Keratinocyte (primary cell): ENCODE results near the gene RNF145. TPM values are rescaled to one million over a fixed set of nuclear protein-coding genes. Genes with fewer than 3 reads are reported as not detected.

Experiments used
- DNase-seq: peaks from one replicate; pipeline ENCODE4 v3.0.0-alpha.2; 2011; ENCODE audit warnings: low read depth, missing footprints, low spot score
- FAIRE-seq: peaks from 2 replicates; lab custom pipeline; 2011; peaks lifted over from hg19 to GRCh38; lab: Jason Lieb, UNC
- H2AFZ ChIP-seq: 2 replicates; pipeline ENCODE4 v1.6.0; 2012; ENCODE audit warnings: low read length, control low read depth, inconsistent platforms; ENCODE audit not compliant: control insufficient read depth
- H3K27ac ChIP-seq: 2 replicates; pipeline ENCODE4 v1.5.1; 2011; ENCODE audit warnings: low read length; ENCODE audit not compliant: control insufficient read depth, insufficient read depth
- H3K27me3 ChIP-seq: 3 replicates; pipeline ENCODE4 v1.6.0; 2011; ENCODE audit warnings: low read length; ENCODE audit not compliant: control insufficient read depth, insufficient read depth; ENCODE audit errors: extremely low read depth
- H3K36me3 ChIP-seq, 2 experiments: 2 replicates in 1 of 2; 3 replicates in 1 of 2; pipeline ENCODE4 v1.5.1; 2011; ENCODE audit warnings: low read length in 2 of 2, mild to moderate bottlenecking in 1 of 2; ENCODE audit not compliant: control insufficient read depth in 2 of 2, insufficient read depth in 2 of 2; ENCODE audit errors: extremely low read depth in 1 of 2
- H3K4me1 ChIP-seq: 3 replicates; pipeline ENCODE4 v1.5.1; 2011; ENCODE audit warnings: low read length; ENCODE audit not compliant: control insufficient read depth, insufficient read depth; ENCODE audit errors: extremely low read depth
- H3K4me2 ChIP-seq: 3 replicates; pipeline ENCODE4 v1.6.0; 2011; ENCODE audit warnings: low read depth, low read length; ENCODE audit not compliant: control insufficient read depth, insufficient read depth; ENCODE audit errors: extremely low read depth
- H3K4me3 ChIP-seq, 3 experiments: fragments of 200-600 bp in 1 of 3; sonication (generic) in 1 of 3; 2 replicates in 2 of 3; 3 replicates in 1 of 3; pipeline ENCODE4 v1.5.1; 2011 to 2016; ENCODE audit warnings: low read length in 3 of 3, mild to moderate bottlenecking in 3 of 3, control low read depth in 2 of 3, inconsistent platforms in 1 of 3, low read depth in 1 of 3, mixed read lengths in 1 of 3, mixed run types in 1 of 3, moderate library complexity in 1 of 3; ENCODE audit not compliant: control insufficient read depth in 2 of 3, insufficient read depth in 2 of 3; ENCODE audit errors: extremely low read depth in 1 of 3
- H3K79me2 ChIP-seq: 2 replicates; pipeline ENCODE4 v1.6.0; 2012; ENCODE audit warnings: low read length; ENCODE audit not compliant: control insufficient read depth, insufficient read depth
- H3K9ac ChIP-seq: 3 replicates; pipeline ENCODE4 v1.6.0; 2011; ENCODE audit warnings: low read length; ENCODE audit not compliant: control insufficient read depth, insufficient read depth; ENCODE audit errors: extremely low read depth
- H3K9me1 ChIP-seq: 3 replicates; pipeline ENCODE4 v1.6.0; 2011; ENCODE audit warnings: low read length; ENCODE audit not compliant: control insufficient read depth, insufficient read depth; ENCODE audit errors: extremely low read depth
- H3K9me3 ChIP-seq: 2 replicates; pipeline ENCODE4 v1.5.1; 2012; ENCODE audit warnings: low read depth, low read length; ENCODE audit not compliant: control insufficient read depth
- H4K20me1 ChIP-seq: 3 replicates; pipeline ENCODE4 v1.6.0; 2011; ENCODE audit warnings: low read length; ENCODE audit not compliant: control insufficient read depth, insufficient read depth; ENCODE audit errors: extremely low read depth
- EZH2 ChIP-seq: IDR thresholded peaks from one replicate; pipeline ENCODE4 v1.6.1; 2012; ENCODE audit warnings: inconsistent platforms, mild to moderate bottlenecking, low read length, moderate library complexity
- dilution Hi-C: fragments of 300-500 bp; cut with MboI; formaldehyde crosslinking; loops from one replicate; pipeline ENCODE4 v1.7.0; 2020; ENCODE audit warnings: low sequenced_read_pairs; ENCODE audit not compliant: extremely low pct_ligation_motif_present
- polyA plus RNA-seq, 5 experiments: library from polyadenylated mRNA; depleted of rRNA in 3 of 5; stranded (reverse) in 3 of 5; stranded (forward) in 1 of 5; unstranded in 1 of 5; fragments of >200 nt; gene quantifications; 1 replicate in 1 of 5; 2 replicates in 3 of 5; 3 replicates in 1 of 5; pipeline versions ENCODE4 v1.2.1 to v1.2.3, GENCODE V29; 2011 to 2012; ENCODE audit warnings: missing spikeins in 2 of 5, low read depth in 1 of 5, low replicate concordance in 1 of 5
- TF ChIP-seq, protein P1 (sequence below), 3 experiments: IDR thresholded peaks in 1 of 3; conservative IDR thresholded peaks in 1 of 3; optimal IDR thresholded peaks in 1 of 3; 2 replicates in 2 of 3; 3 replicates in 1 of 3; pipeline versions ENCODE3 to v1.5.1; 2011; ENCODE audit warnings: low read length in 3 of 3, mild to moderate bottlenecking in 3 of 3, moderate library complexity in 2 of 3, control low read depth in 1 of 3, inconsistent platforms in 1 of 3; ENCODE audit not compliant: insufficient read depth in 2 of 3; ENCODE audit errors: extremely low read depth in 1 of 3

The RNF145 gene
- polyA plus RNA-seq, 1 donor (not counting 4 experiments of a cell fraction or from before 2014, with no cell fraction given), result 78.6 TPM

- DNase-seq (no peak), FAIRE-seq (no peak)
- no peaks in the 10 kb centered on the region for H3K4me1 ChIP-seq
- no peaks in the 10 kb centered on the region for H3K9me1 ChIP-seq
- H3K27me3 ChIP-seq, result peaks cover 7% of the 10 kb centered on the region
- TF ChIP-seq EZH2, result no peak
- TF ChIP-seq, protein P1, sequence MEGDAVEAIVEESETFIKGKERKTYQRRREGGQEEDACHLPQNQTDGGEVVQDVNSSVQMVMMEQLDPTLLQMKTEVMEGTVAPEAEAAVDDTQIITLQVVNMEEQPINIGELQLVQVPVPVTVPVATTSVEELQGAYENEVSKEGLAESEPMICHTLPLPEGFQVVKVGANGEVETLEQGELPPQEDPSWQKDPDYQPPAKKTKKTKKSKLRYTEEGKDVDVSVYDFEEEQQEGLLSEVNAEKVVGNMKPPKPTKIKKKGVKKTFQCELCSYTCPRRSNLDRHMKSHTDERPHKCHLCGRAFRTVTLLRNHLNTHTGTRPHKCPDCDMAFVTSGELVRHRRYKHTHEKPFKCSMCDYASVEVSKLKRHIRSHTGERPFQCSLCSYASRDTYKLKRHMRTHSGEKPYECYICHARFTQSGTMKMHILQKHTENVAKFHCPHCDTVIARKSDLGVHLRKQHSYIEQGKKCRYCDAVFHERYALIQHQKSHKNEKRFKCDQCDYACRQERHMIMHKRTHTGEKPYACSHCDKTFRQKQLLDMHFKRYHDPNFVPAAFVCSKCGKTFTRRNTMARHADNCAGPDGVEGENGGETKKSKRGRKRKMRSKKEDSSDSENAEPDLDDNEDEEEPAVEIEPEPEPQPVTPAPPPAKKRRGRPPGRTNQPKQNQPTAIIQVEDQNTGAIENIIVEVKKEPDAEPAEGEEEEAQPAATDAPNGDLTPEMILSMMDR (optimal IDR thresholded peaks at IDR 0.05 in 1 of 3, IDR thresholded peaks at IDR 0.05 in 1 of 3, conservative IDR thresholded peaks at IDR 0.05 in 1 of 3; ENCODE audit: extremely low read depth in 1 of 3, insufficient read depth in 2 of 3, low read length in 3 of 3), result no peak
- no peak overlapping the region for H3K4me3 ChIP-seq
- H3K9ac ChIP-seq, result no peak overlapping the region
- no peaks in the 10 kb centered on the region for H3K36me3 ChIP-seq
- H3K79me2 ChIP-seq, result no peaks in the 10 kb centered on the region
- H3K27ac ChIP-seq, result no peak overlapping the region
- H3K4me2 ChIP-seq, result no peak overlapping the region
- no peaks in the 10 kb centered on the region for H4K20me1 ChIP-seq
- dilution Hi-C loops, result no loop called here
- H2AFZ ChIP-seq, result no peak overlapping the region
- H3K9me3 ChIP-seq, result no peaks in the 10 kb centered on the region
Measured at GRCh38 chr5:159128070-159128541, 81.2 kb downstream of the RNF145 start.

GRCh38 chr5:159123700-159124099, 85.7 kb downstream of the RNF145 start:
- H3K4me3 ChIP-seq, result no peak overlapping the region
- H3K9me3 ChIP-seq, result no peaks in the 10 kb centered on the region
- TF ChIP-seq, protein P1 (optimal IDR thresholded peaks at IDR 0.05 in 1 of 3, IDR thresholded peaks at IDR 0.05 in 1 of 3, conservative IDR thresholded peaks at IDR 0.05 in 1 of 3; ENCODE audit: extremely low read depth in 1 of 3, insufficient read depth in 2 of 3, low read length in 3 of 3), result no peak
- TF ChIP-seq EZH2, result no peak
- no peaks in the 10 kb centered on the region for H3K36me3 ChIP-seq
- H3K27me3 ChIP-seq, result peaks cover 3% of the 10 kb centered on the region
- dilution Hi-C loops, result loop anchor here (25.0 kb wide), 1 partner anchor 936 kb away; no protein-coding TSS in a partner anchor
- H3K9me1 ChIP-seq, result no peaks in the 10 kb centered on the region
- H3K4me2 ChIP-seq, result no peak overlapping the region
- no peak overlapping the region for H3K27ac ChIP-seq
- no peak overlapping the region for H3K9ac ChIP-seq
- FAIRE-seq (no peak), DNase-seq (no peak)
- no peaks in the 10 kb centered on the region for H3K79me2 ChIP-seq
- no peaks in the 10 kb centered on the region for H4K20me1 ChIP-seq
- no peak overlapping the region for H2AFZ ChIP-seq
- no peaks in the 10 kb centered on the region for H3K4me1 ChIP-seq
